Activated CD4-positive, alpha-beta T cell treated with anti-CD3 and anti-CD28 coated beads, Interleukin-2, Interleukin-4, amounts not matched to agents 100 ng/mL and 50 ng/mL, durations not matched to agents 16 hours and 8 hours (primary cell): Measurements from ENCODE around the gene R3HDM1.
"Not testable (repeated sequence)": the region's sequence is repeated elsewhere in the genome, so short reads cannot be mapped to it uniquely, and the experiment has no call there.

Source experiments
- DNase-seq: peaks from one replicate; pipeline ENCODE4 v3.0.0-alpha.2; 2020; ENCODE audit warnings: low spot score

Gene R3HDM1

DNA sequence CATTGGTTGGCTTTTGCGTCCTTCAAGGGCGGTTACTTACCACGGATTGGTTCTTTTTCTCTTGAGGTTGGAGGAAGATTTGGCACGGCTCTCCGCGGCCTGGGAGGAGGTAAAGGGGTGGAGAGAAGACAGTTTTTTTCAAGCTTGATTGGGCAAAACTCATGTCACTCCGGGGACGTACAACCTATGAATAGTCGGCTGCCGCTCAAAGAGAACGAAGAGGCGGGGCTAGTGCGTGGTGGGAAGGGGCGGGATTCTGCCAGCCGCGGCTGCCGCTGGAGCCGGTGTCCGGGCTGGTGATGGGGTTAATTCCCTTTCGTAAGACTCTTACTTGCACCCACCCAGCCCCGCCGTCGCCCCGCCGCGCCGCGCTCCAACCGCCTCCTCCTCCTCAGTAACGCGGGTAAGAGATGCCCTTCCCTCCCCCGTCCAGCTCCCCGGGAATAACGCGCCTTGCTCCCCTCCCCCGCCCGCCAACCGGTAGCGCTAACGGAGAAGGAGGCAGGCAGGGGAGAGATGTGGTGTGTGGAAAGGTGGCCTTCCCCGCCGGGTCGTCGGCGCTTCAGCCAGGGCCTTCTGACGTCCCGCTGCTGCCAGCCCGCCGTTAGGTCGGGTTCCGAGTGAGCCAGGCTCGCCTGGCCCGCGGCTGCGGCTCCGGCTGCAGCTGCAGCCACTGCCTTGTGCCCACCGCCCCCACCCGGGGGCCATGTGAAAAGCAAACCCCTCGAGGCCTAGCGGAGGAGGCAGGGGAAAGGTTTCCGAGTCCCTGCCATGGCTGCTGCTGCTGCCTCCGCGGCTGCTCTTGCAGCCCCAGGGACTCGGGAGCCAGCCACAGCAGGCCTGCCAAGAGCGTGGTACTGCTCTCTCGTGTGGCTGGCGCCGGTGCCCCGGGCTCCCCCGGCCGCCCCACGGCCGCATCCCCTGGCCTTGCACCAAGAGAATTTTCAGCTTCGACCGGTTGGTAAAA lies at the start of gene R3HDM1:
Gene R3HDM1, plus strand, starts transcription at position 254 of the 967 bp plus-strand sequence. CDS start 73,362 bp downstream, outside the sequence.
- DNase-seq = peak; percentile 99

DNA sequence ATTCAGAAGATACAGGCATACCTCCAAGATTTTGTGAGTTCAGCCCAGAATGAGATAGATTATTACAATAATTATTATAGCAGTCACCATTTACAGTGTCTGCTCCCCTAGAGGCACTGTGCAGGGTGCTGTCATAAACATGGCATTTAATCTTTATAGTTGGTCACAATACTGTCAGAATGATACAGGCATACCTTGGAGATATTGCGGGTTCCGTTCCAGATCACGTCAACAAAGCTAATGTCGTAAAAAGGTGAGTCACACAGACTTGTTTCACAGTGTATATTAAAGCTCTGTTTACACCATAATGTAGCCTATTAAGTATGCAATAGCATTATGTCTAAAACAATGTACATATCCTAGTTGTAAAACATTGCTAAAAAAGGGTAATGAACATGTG lies 45.8 kb upstream of the R3HDM1 start:
- DNase-seq = no peak

DNA sequence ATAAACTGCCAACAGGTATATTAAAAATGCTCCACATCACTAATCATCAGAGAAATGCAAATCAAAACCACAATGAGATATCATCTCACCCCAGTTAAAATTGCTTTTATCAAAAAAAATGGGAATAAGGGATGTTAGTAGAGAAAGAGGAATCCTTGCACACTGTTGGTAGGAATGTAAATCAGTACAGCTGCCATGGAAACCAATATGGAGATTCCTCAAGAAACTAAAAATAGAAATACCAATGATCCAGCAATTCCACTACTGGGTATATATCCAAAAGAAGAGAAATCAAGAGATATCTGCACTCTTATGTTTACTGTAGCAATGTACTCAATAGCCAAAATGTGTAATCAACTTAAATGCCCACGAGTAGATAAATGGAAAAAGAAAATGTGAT lies 40.9 kb upstream of the R3HDM1 start:
- no peak for DNase-seq

DNA sequence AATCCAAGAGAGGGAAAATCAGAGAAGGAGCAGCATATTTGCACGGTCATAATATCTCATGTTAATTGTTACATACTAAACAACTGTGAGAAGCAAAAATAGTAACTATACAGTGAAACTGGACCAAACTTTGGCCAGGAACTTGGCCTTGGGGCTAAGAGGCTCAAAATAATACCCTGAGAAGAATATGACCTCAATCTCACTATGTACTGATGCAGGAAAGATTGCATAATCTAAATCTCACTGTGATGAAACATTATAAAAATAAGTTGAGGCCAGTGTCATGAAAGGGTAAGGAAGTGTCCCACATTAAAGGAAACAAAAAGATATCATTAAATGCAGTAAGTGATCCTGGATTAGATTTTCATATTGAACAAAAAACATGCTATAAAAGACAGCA lies 36.8 kb upstream of the R3HDM1 start:
- no peak for DNase-seq

DNA sequence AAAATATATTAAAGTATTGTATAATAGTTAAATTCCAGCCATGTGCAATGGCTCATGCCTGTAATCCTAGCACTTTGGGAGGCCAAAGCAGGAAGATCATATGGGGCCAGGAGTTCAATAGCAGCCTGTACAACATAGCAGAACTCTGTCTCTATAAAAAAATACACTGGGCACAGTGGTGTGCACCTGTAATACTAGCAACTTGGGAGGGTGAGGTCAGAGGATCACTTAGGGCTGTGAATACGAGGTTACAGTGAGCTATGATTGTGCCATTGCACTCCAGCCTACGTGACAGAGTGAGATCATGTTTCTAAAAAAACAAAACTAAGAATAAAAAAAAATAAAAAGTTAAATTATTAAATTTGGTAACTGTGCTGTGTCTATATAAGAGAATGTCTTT lies 36.4 kb upstream of the R3HDM1 start:
- DNase-seq = no peak

DNA sequence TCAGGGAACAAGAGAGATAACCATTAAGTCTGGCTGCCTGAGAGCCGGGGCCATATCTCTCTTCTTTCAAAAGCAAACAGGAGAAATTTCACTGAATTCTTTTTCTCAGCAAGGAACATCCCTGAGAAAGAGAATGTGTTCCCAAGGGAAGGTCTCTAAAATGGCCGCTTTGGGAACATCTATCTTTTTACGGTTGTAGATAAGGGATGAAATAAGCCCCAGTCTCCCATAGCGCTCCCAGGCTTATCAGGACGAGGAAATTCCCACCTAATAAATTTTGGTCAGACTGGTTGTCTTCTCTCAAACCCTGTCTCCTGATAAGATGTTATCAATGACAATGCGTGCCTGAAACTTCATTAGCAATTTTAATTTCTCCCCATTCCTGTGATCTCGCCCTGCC lies 32.7 kb upstream of the R3HDM1 start:
- DNase-seq = not testable (repeated sequence)

DNA sequence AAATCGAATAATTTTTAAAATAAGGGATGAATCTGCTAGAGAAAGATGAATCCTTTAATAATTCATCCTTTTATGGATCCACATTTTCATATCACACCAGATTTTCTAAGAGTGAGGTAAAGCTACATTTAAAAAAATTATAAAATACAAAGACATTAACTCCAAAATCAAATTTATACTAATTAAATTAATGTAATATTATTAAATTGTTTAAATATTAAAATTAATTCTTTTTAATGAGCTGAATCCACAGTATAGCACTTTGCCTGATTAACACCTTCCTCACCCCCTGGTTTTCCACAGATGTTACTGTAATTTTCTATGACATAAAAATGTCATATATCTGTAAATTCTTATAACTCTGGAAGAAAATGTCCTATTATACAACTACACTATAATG lies 26.5 kb upstream of the R3HDM1 start:
- no peak for DNase-seq

DNA sequence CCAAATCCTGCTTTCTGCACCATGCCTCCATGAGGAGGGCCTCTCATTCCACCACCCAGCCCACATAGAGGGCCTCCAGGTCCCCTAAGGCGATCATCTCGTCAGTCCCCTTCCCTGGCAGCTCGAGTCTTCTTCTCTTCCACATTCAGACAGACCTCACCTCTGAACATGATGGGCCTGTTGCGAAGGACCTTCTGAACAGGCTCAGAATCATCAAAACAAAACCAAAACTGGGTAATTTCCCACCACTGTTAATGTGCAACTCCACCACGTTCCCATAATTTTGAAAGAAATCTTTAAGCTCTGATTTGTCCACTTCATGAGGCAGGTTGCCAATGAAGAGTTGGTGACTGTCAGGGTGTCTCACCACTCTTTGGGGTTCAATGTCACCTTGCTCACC lies 20.7 kb upstream of the R3HDM1 start:
- DNase-seq = no peak

DNA sequence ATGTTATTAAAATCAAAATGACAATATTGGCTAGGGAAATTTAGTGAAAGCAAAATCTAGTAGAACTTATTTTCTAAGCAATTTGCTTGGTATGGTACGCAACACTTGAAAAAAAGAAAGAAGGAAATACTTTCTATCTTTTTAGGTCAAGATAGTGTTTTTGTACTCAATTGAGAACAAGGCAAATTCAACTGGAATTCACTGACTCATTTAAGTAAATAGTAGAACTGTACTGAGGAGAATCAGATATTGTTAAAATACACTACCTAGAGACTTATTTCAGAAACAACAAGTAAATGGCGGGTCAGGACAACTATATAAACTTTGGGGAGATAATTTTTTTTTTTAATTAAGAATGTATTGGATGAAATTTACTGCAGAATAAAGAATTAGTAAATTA lies 19.2 kb upstream of the R3HDM1 start:
- no peak for DNase-seq

DNA sequence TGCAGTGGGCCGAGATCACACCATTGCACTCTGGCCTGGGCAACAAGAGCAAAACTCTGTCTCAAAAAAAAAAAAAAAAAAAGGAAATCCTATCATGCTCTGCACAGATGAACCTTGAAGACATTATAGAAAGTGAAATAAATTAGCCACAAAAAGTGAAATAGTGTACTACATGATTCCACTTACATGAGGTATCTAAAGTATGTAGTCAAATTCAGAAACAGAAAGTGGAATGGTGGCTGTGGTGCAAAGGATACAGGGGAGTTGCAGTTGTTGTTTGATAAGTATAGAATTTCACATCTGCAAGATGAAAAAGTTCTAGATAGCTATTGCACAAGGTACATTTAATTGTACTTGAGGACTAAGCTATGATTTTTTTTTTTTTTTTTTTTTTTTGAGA lies 5.5 kb upstream of the R3HDM1 start:
- DNase-seq = no peak

DNA sequence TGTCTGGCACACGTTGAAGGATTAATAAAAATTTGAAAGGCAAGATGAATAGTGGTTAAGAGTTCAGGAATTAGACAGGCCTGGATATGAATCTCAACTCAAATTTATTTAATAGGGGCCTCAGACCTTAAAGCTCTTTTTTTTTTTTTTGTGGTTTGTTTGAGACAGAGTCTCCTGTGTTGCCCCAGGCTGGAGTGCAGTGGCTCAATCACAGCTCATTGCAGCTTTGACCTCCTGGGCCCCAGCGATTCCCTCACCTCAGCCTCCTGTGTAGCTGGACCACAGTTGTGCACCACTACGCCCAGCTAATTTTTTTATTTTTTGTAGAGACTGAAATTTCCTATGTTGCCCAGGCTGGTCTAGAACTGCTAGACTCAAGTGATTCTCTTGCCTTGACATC lies 3.3 kb upstream of the R3HDM1 start:
- no peak for DNase-seq

DNA sequence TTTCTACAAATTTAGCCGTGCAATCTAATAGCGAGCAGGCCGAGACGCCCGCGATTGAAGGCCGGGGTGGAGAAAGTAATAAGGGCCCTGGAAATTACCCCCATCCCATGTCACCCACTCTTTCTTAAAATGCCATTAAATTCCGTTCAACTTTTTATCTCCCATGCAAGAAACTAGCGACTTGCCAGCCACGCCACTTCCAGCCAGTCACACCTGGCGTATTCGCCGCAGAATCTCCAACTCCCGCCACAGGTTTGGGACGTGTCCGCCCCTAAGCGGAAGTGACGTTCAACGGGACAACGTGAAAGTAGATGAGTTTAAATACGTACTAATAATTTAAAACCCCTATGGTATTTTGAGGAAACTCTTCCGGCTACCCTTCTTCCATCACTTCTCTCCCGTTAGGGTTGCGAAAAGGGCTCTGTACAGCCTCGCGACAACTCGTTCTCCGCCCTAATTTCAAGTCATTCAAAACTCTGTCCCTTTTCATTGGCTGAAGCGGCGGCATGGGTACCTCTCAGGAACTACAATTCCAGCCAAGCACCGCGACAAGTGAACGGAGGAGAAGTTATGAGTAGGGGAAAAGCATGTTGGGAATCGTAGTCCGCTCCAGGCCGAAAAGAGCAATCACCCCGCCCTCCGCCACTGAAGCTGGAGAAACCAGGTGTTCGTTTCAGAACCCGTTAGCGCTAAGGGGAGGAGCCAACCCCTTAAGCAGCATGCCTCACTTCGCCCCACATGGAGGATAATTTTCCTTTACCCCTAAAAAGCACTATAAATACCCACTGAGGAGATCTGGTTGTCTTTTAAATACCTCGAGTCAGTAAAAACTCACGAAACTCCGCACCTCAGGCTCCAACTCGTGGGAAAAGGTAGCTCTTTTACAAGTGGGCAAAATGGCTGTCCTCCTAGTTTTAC lies 712 bp upstream of the R3HDM1 start, which contains the start of gene ZRANB3:
Gene ZRANB3, minus strand, starts transcription at position 906 of the 918 bp plus-strand sequence.
- DNase-seq = peak; percentile 96

DNA sequence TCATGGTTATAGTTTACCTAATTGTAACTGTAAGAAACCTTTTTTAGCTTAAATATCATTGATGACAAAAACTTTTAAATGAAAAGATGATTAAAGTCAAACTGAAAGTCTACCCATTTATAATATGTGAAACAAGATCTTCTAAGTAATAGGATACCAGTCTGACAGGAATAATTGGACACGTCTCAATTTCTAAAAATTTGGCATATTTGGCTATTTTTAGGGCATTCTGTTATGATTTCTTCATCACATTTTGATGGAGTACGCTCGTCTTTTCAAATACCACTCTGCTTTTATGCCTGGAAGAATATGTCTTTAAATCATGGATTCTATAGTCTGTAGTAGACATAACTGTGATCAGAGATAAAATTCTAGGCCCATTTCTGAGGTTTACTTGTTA lies 1.3 kb downstream of the R3HDM1 start:
- DNase-seq = no peak

DNA sequence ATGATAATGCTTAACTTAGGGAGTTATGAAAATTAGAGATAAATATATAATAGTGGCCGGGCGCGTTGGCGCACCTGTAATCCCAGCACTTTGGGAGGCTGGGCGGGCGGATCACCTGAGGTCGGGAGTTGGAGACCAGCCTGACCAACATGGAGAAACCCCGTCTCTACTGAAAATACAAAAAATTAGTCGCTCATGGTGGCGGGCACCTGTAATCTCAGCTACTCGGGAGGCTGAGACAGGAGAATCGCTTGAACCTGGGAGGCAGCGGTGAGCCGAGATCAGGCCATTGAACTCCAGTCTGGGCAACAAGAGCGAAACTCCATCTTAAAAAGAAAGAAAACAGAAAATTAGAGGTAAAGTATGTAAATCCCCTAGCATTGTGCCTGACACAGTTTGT lies 2.3 kb downstream of the R3HDM1 start:
- DNase-seq = not testable (repeated sequence)

DNA sequence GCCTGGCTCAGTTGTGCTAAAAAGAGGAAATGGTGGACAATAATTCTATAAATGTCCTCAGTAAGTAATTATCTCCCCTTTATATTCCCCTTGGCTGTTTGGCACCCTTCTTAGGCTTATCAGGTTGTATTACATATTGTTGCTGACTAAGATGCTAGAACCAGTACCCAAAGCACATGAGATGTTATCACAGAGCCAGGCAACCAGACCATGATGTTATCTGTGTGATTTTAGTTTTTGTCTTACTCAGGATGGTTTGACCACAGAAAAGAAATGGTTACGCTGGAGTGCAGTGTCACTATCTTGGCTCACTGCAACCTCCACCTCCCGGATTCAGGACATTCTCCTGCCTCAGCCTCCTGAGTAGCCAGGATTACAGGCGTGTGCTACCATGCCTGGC lies 15.2 kb downstream of the R3HDM1 start:
- peak; percentile 76 for DNase-seq

DNA sequence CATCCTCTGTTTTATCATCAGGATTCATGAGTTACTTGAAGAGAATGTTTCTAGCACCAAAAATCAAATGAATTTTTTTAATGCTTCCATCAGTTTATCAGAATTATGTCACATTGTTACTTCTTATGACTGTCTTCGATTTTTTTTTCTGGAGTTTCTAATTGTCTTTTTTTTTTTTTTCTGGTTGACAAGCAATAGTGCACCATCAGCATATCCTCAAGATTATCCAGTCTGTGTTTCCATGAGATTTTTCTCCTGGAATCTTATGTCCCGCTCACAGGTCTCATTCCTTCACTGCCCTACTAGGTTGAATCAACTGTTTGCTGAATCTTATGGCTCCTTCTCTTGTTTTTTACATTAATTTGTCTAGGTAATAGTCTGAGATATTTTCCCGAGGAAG lies 16.0 kb downstream of the R3HDM1 start:
- DNase-seq = no peak

DNA sequence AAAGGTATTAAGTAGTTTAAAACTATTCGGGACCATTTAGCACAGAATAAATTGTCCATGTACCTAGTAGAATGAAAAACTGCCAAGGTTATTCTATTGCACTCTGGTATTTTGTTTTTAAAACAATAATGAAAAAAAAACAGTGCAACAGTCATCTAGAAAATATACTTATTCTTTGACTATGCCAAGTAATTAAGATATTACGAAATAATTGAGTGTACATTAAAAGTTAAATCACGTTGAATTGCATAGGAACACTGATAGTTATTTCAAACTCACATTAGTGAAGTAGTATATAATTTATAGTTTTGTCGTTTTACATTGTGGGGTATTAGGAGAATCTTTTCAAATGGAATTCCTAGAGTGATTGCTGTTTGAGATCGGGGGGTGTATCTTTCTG lies 20.1 kb downstream of the R3HDM1 start:
- DNase-seq = no peak

DNA sequence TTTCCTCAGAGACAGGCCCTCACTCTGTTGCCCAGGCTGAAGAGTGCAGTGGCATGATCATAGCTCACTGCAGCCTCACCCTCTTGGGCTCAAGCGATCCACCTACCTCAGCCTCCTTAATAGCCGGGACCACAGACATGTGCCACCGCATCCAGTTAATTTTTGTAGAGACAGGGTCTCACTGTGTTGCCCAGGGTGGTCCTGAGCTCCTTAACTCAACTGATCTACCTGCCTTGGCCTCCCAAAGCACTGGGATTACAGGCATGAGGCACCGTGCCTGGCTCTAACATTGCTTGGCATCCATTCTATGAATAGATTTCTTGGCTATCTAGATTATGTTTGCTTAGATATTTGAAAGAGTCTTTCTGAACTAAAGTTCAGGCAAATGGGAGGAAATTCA lies 21.6 kb downstream of the R3HDM1 start:
- no peak for DNase-seq

DNA sequence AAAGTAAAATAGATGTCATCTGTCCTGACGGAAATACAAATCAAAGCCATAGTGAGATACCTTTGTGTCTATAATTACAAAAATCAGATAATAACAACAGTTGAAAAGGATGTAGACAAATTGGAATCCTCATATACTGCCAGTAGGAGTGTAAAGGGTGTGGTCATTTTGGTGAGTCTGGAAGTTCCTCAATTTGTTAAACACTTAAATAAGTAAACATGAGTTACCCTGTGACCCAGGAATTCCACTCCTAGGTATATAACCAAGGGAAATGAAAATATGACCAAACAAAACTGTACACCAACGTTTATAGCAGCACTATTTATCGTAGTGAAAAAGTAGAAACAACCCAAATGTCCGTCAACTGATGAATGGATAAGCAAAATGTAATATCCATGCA lies 24.0 kb downstream of the R3HDM1 start:
- no peak for DNase-seq

DNA sequence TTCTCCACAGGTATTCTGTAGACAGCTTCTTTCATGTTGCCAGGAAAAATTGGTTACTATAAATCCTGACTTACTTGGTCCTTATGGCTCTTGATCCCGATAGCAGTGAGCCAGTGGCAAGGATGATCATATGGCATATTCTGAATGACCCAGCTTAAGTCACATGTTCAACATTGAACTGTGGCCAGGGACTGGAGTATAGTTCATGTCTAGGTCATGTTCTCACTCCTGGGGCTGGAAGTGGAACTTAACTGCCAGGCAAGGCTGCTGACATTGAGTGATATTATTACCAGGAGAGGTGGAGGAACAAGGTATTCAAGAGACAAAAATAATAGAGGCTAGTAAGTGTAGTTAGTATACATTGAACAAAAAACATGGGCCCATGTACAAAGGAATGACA lies 26.2 kb downstream of the R3HDM1 start:
- DNase-seq = no peak

DNA sequence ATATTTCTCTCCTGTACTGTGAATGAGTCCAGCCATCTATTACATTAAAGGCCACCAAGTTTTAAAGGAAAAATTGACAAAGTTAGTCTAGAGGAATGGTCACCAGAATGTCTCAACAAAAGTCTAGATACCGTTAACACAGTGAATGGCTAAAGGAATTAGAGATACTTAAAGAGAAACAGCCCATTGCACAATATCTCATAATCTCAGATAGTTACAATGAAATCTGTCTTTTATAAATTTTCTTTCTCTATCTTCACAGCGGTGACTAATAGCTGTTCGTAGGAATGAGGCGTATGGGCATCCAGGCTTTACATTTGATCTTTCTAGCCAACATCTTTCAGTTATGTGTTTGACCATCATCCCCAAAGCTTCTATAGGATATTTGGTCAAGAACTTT lies 30.6 kb downstream of the R3HDM1 start:
- no peak for DNase-seq

DNA sequence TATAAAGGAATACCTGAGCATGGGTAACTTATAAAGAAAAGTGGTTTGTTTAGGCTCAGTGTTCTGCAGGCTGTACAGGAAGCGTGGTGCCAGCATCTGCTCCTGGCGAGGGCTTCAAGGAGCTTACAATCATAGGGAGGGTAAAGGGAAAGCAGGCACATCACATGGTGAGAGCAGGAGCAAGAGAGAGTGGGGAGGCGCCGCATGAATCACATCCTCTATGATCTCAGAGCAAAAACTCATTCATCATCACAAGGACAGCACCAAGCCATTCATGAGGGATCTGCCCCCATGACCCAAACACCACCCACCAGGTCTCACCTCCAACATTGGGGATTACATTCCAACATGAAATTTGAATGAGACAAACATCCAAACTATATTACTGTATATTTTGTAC lies 32.5 kb downstream of the R3HDM1 start:
- DNase-seq = peak; percentile 0

DNA sequence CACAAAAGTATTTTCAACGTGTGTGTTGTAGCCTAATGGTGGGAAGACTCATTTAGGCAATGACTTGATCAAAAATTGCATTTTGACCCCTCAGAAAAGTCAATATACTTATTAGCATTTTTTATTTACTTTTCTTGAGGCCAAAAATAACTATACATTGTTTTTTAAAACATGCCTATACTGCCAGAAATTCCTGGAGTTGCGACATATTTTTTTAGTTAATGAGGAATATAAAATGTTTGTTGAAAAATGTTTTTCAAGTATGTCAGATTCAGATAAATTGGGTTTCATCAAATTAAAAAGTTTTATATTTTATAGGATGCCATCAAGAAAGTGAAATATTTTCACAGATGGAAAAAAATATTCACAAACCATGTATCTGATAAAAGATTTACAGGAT lies 39.6 kb downstream of the R3HDM1 start:
- no peak for DNase-seq
